Fibroblast of pulmonary artery (primary cell): ENCODE measurements around the gene HIRA.

Experiments
- DNase-seq: peaks from one replicate; pipeline ENCODE4 v3.0.0-alpha.2; 2010; ENCODE audit warnings: low read depth
- H3K4me3 ChIP-seq: replicated peaks from 2 replicates; pipeline ENCODE4 v1.5.1; 2011; ENCODE audit warnings: low read depth, mild to moderate bottlenecking, control low read depth, low read length, moderate library complexity
- TF ChIP-seq, protein P1 (sequence below): IDR thresholded peaks from 2 replicates; pipeline ENCODE4 v1.5.1; 2011; ENCODE audit warnings: mild to moderate bottlenecking, control low read depth, low read length, inconsistent platforms; ENCODE audit errors: missing control alignments

Gene HIRA

DNA sequence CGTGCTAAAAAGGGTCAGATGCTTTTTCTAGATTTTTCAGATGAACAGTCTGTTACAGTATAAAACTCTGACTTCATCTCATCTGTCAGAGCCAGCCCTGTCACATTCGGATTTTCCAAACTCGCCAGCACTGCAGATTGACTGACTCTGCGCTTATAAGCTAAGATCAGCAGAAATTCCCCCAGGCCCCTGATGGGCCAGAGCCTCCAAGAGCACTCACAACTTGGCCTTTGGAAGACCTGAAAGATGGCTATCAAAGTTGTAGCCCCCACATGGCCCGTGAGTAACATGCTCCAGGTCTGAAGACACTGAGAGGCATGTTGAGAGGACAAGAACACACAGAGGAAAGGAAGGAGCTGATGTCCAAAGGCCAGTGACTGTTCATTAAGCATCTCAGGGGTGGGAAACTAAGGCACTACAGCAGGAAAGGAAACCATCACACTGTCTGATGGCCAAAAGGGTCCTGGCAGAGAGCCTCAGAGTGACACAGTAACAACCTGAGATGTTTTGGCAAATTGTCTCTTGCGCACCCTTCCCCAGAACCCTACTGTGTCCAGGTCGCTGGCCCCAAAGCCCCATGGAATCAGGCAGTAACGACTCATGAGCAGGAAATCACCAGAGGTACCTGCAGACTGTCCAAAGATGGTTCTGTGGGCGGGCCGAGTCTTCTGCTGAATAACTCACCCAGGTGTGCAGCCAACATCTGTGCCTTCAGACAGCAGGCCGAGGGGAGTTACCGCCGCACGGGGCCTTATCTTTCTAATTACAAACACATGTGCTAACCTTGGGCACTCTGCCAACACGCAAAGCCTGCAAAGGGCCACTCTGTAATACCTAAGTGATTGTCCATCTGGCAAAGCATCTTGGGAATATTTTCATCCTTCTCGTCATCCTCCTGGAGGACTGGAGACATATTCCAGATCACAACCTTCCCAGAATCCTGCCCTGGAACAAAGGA is 23.6 kb downstream of the HIRA start:
- DNase-seq, result peak; percentile 30
- no peak overlapping the region for H3K4me3 ChIP-seq
- TF ChIP-seq, protein P1, sequence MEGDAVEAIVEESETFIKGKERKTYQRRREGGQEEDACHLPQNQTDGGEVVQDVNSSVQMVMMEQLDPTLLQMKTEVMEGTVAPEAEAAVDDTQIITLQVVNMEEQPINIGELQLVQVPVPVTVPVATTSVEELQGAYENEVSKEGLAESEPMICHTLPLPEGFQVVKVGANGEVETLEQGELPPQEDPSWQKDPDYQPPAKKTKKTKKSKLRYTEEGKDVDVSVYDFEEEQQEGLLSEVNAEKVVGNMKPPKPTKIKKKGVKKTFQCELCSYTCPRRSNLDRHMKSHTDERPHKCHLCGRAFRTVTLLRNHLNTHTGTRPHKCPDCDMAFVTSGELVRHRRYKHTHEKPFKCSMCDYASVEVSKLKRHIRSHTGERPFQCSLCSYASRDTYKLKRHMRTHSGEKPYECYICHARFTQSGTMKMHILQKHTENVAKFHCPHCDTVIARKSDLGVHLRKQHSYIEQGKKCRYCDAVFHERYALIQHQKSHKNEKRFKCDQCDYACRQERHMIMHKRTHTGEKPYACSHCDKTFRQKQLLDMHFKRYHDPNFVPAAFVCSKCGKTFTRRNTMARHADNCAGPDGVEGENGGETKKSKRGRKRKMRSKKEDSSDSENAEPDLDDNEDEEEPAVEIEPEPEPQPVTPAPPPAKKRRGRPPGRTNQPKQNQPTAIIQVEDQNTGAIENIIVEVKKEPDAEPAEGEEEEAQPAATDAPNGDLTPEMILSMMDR, result no peak

DNA sequence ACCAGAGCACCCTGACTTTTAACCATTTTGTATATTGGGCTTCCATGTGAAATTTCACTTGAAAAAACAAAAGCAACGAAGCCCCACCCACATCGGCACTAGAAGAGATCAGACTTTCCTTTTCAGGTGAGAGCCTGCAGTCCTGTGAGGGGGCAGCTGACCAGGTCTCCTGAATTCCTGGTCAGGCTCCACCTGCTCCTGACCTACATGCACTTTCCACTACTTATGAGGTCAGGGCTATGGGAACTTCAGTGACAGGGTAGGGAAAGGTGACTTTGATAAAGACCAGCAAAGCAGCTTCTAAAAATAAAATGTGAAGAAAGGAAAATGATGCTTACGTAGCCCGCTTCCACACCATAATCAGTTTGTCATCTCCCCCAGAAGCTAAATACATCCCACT is 24.7 kb downstream of the HIRA start:
- H3K4me3 ChIP-seq, result no peak overlapping the region
- TF ChIP-seq, protein P1, result no peak

DNA sequence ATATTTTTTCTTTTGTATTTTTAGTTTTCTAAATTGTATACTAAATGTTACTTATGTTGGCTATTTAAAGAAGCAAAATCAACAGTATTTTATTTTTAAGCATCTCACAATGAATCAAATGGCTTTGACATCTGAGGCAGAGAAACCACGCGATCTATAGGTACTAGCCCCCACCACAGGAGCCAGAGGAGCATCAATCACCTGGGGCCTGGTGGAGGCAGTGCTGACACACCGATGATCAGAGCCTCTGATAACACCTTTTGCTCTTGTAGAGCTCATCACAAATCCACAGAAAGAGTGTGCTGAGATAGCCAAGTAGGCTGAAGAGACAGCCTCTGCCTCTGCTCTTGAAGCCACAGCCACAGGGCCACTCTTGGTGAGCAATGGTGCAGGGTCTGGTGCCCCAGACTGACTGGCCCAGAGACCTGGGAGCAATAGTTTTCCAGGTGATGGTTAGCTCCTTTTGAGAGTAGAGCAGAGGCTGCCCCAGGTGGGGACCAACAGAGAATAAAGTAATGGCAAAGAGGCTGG is 25.2 kb downstream of the HIRA start:
- H3K4me3 ChIP-seq, result no peak overlapping the region
- DNase-seq, result no peak
- TF ChIP-seq, protein P1, result no peak

More for the DNA sequence above, 24.7 kb downstream of the HIRA start:
- DNase-seq, result no peak

DNA sequence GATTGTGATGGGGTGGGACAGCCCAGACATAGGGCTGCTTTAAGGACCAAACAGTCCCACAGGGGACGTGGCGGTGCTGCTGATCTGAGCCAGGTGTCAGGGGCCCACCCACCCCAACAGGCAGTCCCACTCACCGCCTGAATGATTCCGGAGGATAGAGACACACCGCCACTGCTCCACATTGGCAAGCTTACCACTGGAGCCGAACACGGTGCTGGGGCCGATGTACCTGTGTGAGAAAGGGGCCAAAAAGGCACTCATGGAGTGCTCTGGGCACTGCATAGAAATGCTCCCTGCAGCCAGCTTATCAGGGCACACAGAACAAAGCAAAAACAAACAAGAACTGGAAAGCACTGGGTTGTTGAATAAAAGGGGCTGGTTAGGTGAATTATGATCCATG is 25.9 kb downstream of the HIRA start:
- H3K4me3 ChIP-seq, result no peak overlapping the region
- TF ChIP-seq, protein P1, result no peak
- no peak for DNase-seq

DNA sequence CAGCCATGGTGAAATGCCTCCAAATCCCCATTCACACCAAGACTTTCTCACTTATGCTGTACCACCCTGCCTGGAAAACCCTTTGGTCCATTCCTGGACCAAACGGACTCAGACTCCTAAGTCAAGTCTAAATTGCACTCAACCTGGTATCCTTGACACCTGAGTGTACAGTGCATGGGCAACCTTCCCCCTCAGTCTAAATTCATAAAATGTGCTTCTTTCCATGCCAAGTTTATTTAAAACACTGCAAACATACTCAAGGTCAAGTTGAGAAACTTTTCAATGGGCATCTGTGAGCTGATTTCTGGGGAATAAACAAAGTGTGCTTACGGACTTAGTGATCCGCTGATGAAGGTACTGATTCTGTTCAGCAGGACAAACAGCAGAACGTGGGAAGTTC is 26.4 kb downstream of the HIRA start:
- H3K4me3 ChIP-seq, result no peak overlapping the region

DNA sequence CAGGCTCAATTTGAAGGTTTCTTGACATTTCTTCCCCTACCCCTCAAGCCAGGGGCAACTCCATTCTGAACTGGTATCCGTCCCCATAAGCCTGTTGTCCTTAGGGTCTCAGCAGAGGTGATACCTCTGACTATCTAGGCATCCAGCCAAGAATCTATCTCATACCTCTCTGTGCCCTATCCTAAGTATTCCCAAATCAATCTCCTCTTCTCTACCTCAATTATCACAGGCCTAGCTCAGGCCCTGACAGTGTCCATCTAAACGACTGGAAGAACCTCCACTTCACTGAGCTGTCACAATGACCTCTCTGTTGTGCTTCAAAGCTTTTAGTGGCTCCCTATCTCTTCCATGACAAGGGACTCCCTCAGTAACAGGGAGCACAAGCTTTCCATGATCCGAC is 26.9 kb downstream of the HIRA start:
- TF ChIP-seq, protein P1, result no peak
- H3K4me3 ChIP-seq, result no peak overlapping the region
- no peak for DNase-seq

More for the DNA sequence above, 26.4 kb downstream of the HIRA start:
- TF ChIP-seq, protein P1, result no peak
- no peak for DNase-seq
